SK-N-SH treated with all-trans-retinoic acid at 6 μM for 48 hours (cell line): ENCODE results near the gene ACCS.

ENCODE experiments used
- ATAC-seq: fragments of 200-7000 bp; cut with Tn5 transposase; 3 replicates; pipeline ENCODE4 v1.9.1; 2020; ENCODE audit warnings: mild to moderate bottlenecking, moderate library complexity
- ARNTL ChIP-seq: fragments of 450-650 bp; formaldehyde crosslinking; IDR thresholded peaks from 2 replicates; pipeline ENCODE4 v1.5.0; 2020; ENCODE audit warnings: low read depth, mild to moderate bottlenecking, moderate library complexity, borderline replicate concordance
- BACH2 ChIP-seq: fragments of 250-450 bp; sonication (Bioruptor Pico); IDR thresholded peaks from 2 replicates; pipeline ENCODE4 v1.9.0; 2021; ENCODE audit warnings: mild to moderate bottlenecking, borderline replicate concordance
- CREB5 ChIP-seq: fragments of 250-450 bp; sonication (Bioruptor Pico); IDR thresholded peaks from 2 replicates; pipeline ENCODE4 v1.5.1; 2020; ENCODE audit warnings: low read depth, mild to moderate bottlenecking, moderate library complexity
- CSRNP3 ChIP-seq: fragments of 250-450 bp; sonication (Bioruptor Pico); IDR thresholded peaks from 2 replicates; pipeline ENCODE4 v1.5.1; 2021; ENCODE audit warnings: mild to moderate bottlenecking, moderate library complexity
- ESRRG ChIP-seq: fragments of 250-450 bp; sonication (Bioruptor Pico); IDR thresholded peaks from 2 replicates; pipeline ENCODE4 v1.6.1; 2021; ENCODE audit warnings: mild to moderate bottlenecking
- GLIS3 ChIP-seq: fragments of 250-450 bp; sonication (Bioruptor Pico); IDR thresholded peaks from 2 replicates; pipeline ENCODE4 v1.5.0; 2020; ENCODE audit warnings: mild to moderate bottlenecking, moderate library complexity
- OSR1 ChIP-seq: fragments of 250-450 bp; sonication (Bioruptor Pico); IDR thresholded peaks from 2 replicates; pipeline ENCODE4 v1.8.0; 2022; ENCODE audit warnings: moderate library complexity, mild to moderate bottlenecking, inconsistent platforms
- PATZ1 ChIP-seq: fragments of 250-450 bp; sonication (Bioruptor Pico); IDR thresholded peaks from 2 replicates; pipeline ENCODE4 v1.8.0; 2020; ENCODE audit warnings: mild to moderate bottlenecking, moderate library complexity, borderline replicate concordance
- POU6F1 ChIP-seq: fragments of 250-450 bp; sonication (Bioruptor Pico); IDR thresholded peaks from 2 replicates; pipeline ENCODE4 v1.8.0; 2021; ENCODE audit warnings: low read depth, mild to moderate bottlenecking, moderate library complexity, borderline replicate concordance
- PPARA ChIP-seq: fragments of 250-450 bp; sonication (Bioruptor Pico); IDR thresholded peaks from 2 replicates; pipeline ENCODE4 v1.5.0; 2020; ENCODE audit warnings: mild to moderate bottlenecking, borderline replicate concordance
- RARB ChIP-seq: fragments of 250-450 bp; sonication (Bioruptor Pico); IDR thresholded peaks from 2 replicates; pipeline ENCODE4 v1.8.0; 2021; ENCODE audit warnings: mild to moderate bottlenecking, moderate library complexity
- SNAI2 ChIP-seq: fragments of 250-450 bp; sonication (Bioruptor Pico); IDR thresholded peaks from 2 replicates; pipeline ENCODE4 v1.5.0; 2020; ENCODE audit warnings: mild to moderate bottlenecking, moderate library complexity
- TCF4 ChIP-seq: fragments of 250-450 bp; sonication (Bioruptor Pico); IDR thresholded peaks from 2 replicates; pipeline ENCODE4 v1.8.0; 2021; ENCODE audit warnings: mild to moderate bottlenecking, moderate library complexity, borderline replicate concordance
- TOX ChIP-seq: fragments of 250-450 bp; sonication (Bioruptor Pico); IDR thresholded peaks from 2 replicates; pipeline ENCODE4 v1.8.0; 2021; ENCODE audit warnings: mild to moderate bottlenecking, moderate library complexity, borderline replicate concordance
- TSHZ2 ChIP-seq: fragments of 250-450 bp; sonication (Bioruptor Pico); IDR thresholded peaks from 2 replicates; pipeline ENCODE4 v1.5.0; 2020; ENCODE audit warnings: mild to moderate bottlenecking, moderate library complexity
- ZC3H10 ChIP-seq: fragments of 250-450 bp; sonication (Bioruptor Pico); IDR thresholded peaks from 2 replicates; pipeline ENCODE4 v1.5.1; 2021; ENCODE audit warnings: mild to moderate bottlenecking, moderate library complexity
- ZFP3 ChIP-seq: fragments of 250-450 bp; sonication (Bioruptor Pico); IDR thresholded peaks from 2 replicates; pipeline ENCODE4 v1.5.0; 2020; ENCODE audit warnings: mild to moderate bottlenecking, moderate library complexity
- ZFP30 ChIP-seq: fragments of 450-650 bp; formaldehyde crosslinking; IDR thresholded peaks from 2 replicates; pipeline ENCODE4 v1.5.0; 2022; ENCODE audit warnings: mild to moderate bottlenecking, moderate library complexity
- ZNF565 ChIP-seq: fragments of 450-650 bp; formaldehyde crosslinking; conservative IDR thresholded peaks from 2 replicates; pipeline ENCODE4 v1.5.0; 2020; ENCODE audit warnings: low read depth, mild to moderate bottlenecking, moderate library complexity

ACCS gene

GRCh38 chr11:44036811-44037657, 29.0 kb upstream of the ACCS start:
- no peak for TF ChIP-seq BACH2 (CRISPR knock-in tag)
- peak; percentile 99 for ATAC-seq

GRCh38 chr11:44037658-44037998, 28.4 kb upstream of the ACCS start:
- no peak for TF ChIP-seq TOX (CRISPR knock-in tag)
- no peak for TF ChIP-seq PPARA (CRISPR knock-in tag)
- no peak for TF ChIP-seq BACH2 (CRISPR knock-in tag)
- no peak for TF ChIP-seq SNAI2
- TF ChIP-seq TCF4 (CRISPR knock-in tag): no peak
- no peak for TF ChIP-seq ZC3H10 (CRISPR knock-in tag)
- TF ChIP-seq CSRNP3 (CRISPR knock-in tag): no peak
- no peak for TF ChIP-seq RARB
- no peak for TF ChIP-seq POU6F1 (CRISPR knock-in tag)
- TF ChIP-seq CREB5: no peak
- TF ChIP-seq ZFP30 (CRISPR knock-in tag): no peak
- TF ChIP-seq OSR1: no peak
- peak; percentile 42 for ATAC-seq

- TF ChIP-seq ESRRG (CRISPR knock-in tag) (no peak), GLIS3 (CRISPR knock-in tag) (no peak), ZC3H10 (CRISPR knock-in tag) (no peak), TCF4 (CRISPR knock-in tag) (no peak), PPARA (CRISPR knock-in tag) (no peak), RARB (no peak)
- ATAC-seq: no peak
Observed at GRCh38 chr11:44043157-44043556, 22.9 kb upstream of the ACCS start.

- no peak for ATAC-seq
- TF ChIP-seq TCF4 (CRISPR knock-in tag) (no peak), ZC3H10 (CRISPR knock-in tag) (no peak), OSR1 (no peak), ZFP3 (CRISPR knock-in tag) (no peak), BACH2 (CRISPR knock-in tag) (no peak), ARNTL (CRISPR knock-in tag) (no peak), ZNF565 (CRISPR knock-in tag) (no peak), PPARA (CRISPR knock-in tag) (no peak), ESRRG (CRISPR knock-in tag) (no peak), PATZ1 (CRISPR knock-in tag) (no peak), TSHZ2 (CRISPR knock-in tag) (no peak), ZFP30 (CRISPR knock-in tag) (no peak), SNAI2 (no peak)
Observed at GRCh38 chr11:44046182-44046581, 19.9 kb upstream of the ACCS start.
